ENCODE data around the gene BORCS8. TPM values are rescaled to one million over a fixed set of nuclear protein-coding genes. Genes with fewer than 3 reads are reported as not detected.
"Not testable (repeated sequence)": the region's sequence is repeated elsewhere in the genome, so short reads cannot be mapped to it uniquely, and the experiment has no call there.

Gene BORCS8
- total RNA-seq, 4 donors from 2014 or later, result 6.9 to 33.9 (median 17.9) TPM

DNA sequence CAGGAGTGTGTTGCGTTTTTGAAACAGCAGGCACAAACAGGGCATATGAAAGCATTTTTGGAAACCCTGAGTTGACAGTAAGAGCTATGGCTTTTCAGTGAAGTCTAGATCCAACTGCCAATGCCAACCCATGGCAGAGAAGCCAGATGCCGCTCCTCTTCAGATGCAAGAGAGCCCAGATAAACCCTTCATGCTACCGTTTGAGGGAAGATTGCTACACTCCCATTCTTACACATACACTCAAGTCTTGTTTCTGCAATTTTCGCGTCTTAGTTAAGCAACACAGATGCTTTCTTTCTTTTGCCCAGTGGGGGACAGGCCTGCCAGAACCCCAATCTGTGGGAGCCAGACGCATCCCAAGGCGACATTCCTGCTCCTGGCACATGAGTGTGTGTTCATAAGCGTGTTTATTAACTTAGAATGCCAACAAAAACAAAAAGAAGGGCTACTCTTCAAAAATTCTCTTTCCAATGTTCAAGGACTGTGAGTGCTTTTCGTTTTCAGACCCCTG is 10.4 kb downstream of the BORCS8 start:
- 80% methylated on average over 9 of the region's 9 CpGs for WGBS
- Histone ChIP-seq H3K27me3 (no peaks in the 10 kb centered on the region), H3K4me1 (no peaks in the 10 kb centered on the region), H3K27ac (no peak overlapping the region), H3K4me3 (no peak overlapping the region), H3K36me3 (peaks cover 69% of the 10 kb centered on the region), H3K9me3 (no peaks in the 10 kb centered on the region)
- TF ChIP-seq, protein P1, sequence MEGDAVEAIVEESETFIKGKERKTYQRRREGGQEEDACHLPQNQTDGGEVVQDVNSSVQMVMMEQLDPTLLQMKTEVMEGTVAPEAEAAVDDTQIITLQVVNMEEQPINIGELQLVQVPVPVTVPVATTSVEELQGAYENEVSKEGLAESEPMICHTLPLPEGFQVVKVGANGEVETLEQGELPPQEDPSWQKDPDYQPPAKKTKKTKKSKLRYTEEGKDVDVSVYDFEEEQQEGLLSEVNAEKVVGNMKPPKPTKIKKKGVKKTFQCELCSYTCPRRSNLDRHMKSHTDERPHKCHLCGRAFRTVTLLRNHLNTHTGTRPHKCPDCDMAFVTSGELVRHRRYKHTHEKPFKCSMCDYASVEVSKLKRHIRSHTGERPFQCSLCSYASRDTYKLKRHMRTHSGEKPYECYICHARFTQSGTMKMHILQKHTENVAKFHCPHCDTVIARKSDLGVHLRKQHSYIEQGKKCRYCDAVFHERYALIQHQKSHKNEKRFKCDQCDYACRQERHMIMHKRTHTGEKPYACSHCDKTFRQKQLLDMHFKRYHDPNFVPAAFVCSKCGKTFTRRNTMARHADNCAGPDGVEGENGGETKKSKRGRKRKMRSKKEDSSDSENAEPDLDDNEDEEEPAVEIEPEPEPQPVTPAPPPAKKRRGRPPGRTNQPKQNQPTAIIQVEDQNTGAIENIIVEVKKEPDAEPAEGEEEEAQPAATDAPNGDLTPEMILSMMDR (IDR thresholded peaks at IDR 0.05), result no peak
- TF ChIP-seq POLR2A (IDR thresholded peaks at IDR 0.05), result no peak
- TF ChIP-seq POLR2AphosphoS5 (IDR thresholded peaks at IDR 0.05), result no peak
- no peak for TF ChIP-seq EP300 (IDR thresholded peaks at IDR 0.05)
- no peak for DNase-seq (ENCODE audit: low spot score in 2 of 2)

GRCh38 chr19:19179548-19180441 is 12.2 kb downstream of the BORCS8 start:
- no peak overlapping the region for H3K27ac ChIP-seq
- H3K27me3 ChIP-seq, result no peaks in the 10 kb centered on the region
- no peaks in the 10 kb centered on the region for H3K4me1 ChIP-seq
- H3K4me3 ChIP-seq, result no peak overlapping the region
- WGBS, result 88% methylated on average over 16 of the region's 17 CpGs
- TF ChIP-seq, protein P1 (IDR thresholded peaks at IDR 0.05), result no peak
- TF ChIP-seq POLR2A (IDR thresholded peaks at IDR 0.05) (no peak), POLR2AphosphoS5 (IDR thresholded peaks at IDR 0.05) (no peak), EP300 (IDR thresholded peaks at IDR 0.05) (no peak)
- H3K9me3 ChIP-seq, result no peaks in the 10 kb centered on the region
- DNase-seq (ENCODE audit: low spot score in 2 of 2), result no peak
- H3K36me3 ChIP-seq, result peaks cover 66% of the 10 kb centered on the region

GRCh38 chr19:19176950-19177349 is 15.0 kb downstream of the BORCS8 start:
- Histone ChIP-seq H3K27me3 (no peaks in the 10 kb centered on the region), H3K9me3 (no peaks in the 10 kb centered on the region), H3K27ac (no peak overlapping the region), H3K4me3 (no peak overlapping the region), H3K36me3 (peaks cover 56% of the 10 kb centered on the region), H3K4me1 (no peaks in the 10 kb centered on the region)
- no peak for DNase-seq (ENCODE audit: low spot score in 2 of 2)
- TF ChIP-seq EP300 (IDR thresholded peaks at IDR 0.05) (no peak), POLR2AphosphoS5 (IDR thresholded peaks at IDR 0.05) (no peak), POLR2A (IDR thresholded peaks at IDR 0.05) (no peak)
- TF ChIP-seq, protein P1 (IDR thresholded peaks at IDR 0.05), result no peak
- 92% methylated on average over 8 of the region's 8 CpGs for WGBS

DNA sequence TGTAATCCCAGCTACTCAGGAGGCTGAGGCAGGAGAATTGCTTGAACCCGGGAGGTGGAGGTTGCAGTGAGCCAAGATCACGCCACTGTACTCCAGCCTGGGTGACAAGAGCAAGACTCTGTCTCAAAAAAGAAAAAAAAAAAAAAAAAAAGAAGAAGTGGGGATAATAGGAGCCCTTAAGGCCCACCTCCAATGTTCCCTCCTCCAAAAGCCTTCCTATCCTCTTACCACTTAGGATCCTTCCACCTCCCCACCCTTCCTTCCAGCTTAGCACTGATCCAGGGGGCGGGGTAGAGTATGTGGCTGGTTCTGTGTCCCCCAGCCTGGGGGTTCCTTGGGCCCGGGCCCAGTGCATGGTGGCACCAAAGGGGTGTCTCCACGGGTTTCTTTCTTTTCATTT is 18.7 kb downstream of the BORCS8 start:
- H3K27me3 ChIP-seq; H3K4me1 ChIP-seq; H3K9me3 ChIP-seq; DNase-seq (ENCODE audit: low spot score in 2 of 2); H3K27ac ChIP-seq; H3K4me3 ChIP-seq: not testable (repeated sequence)
- 88% methylated on average over 5 of the region's 5 CpGs for WGBS
- H3K36me3 ChIP-seq, result peaks cover 22% of the 10 kb centered on the region

GRCh38 chr19:19171821-19172532 is 20.0 kb downstream of the BORCS8 start:
- Histone ChIP-seq H3K4me3 (no peak overlapping the region), H3K9me3 (no peaks in the 10 kb centered on the region), H3K27ac (no peak overlapping the region), H3K4me1 (peaks cover 9% of the 10 kb centered on the region), H3K27me3 (no peaks in the 10 kb centered on the region), H3K36me3 (peaks cover 12% of the 10 kb centered on the region)
- 78% methylated on average over 4 of the region's 8 CpGs for WGBS
- no peak for TF ChIP-seq POLR2A (IDR thresholded peaks at IDR 0.05)
- DNase-seq (ENCODE audit: low spot score in 2 of 2), result no peak

Data from suprapubic skin (tissue), 4 donors.